HepG2 (cell line): ENCODE measurements around the gene PLD6. TPM values are rescaled to one million over a fixed set of nuclear protein-coding genes. Genes with fewer than 3 reads are reported as not detected.
"Not testable (repeated sequence)": the region's sequence is repeated elsewhere in the genome, so short reads cannot be mapped to it uniquely, and the experiment has no call there.

Source experiments
- ATAC-seq: fragments of 200-7000 bp; cut with Tn5 transposase; 3 replicates; pipeline ENCODE4 v1.9.1; 2020; ENCODE audit warnings: mild to moderate bottlenecking, moderate library complexity
- BruUV-seq: library from RNA; stranded (reverse); fragments of 400-500 nt; replicated peaks from 2 replicates; lab custom pipeline; 2021; lab: Mats Ljungman, UMichigan
- CTCF ChIA-PET: fragments of 300-600 bp; formaldehyde crosslinking; extraction: SDS; loops from one replicate; lab custom pipeline; 2021; ENCODE audit warnings: low total read pairs, inconsistent platforms, low intra/inter-chr PET ratio; lab: Yijun Ruan, JAX
- POLR2A ChIA-PET: fragments of 350-600 bp; sonication (Branson Sonifier 250); formaldehyde crosslinking; loops from one replicate; lab custom pipeline; 2020; ENCODE audit warnings: antibody characterized with exemption, inconsistent platforms; lab: Yijun Ruan, JAX
- DNase-seq: peaks from one replicate; pipeline ENCODE4 v3.0.0-alpha.2; 2015; ENCODE audit warnings: low spot score
- FAIRE-seq: peaks from 3 replicates; lab custom pipeline; 2011; peaks lifted over from hg19 to GRCh38; lab: Jason Lieb, UNC
- H2AFZ ChIP-seq: one replicate; pipeline ENCODE4 v1.6.1; 2011; ENCODE audit warnings: low read length, inconsistent platforms
- H3K27ac ChIP-seq: fragments of 300-600 bp; 3 replicates; pipeline ENCODE4 v1.8.0; 2011; ENCODE audit warnings: mixed run types, mild to moderate bottlenecking, mixed read lengths, low read length, inconsistent platforms; ENCODE audit not compliant: insufficient read depth; ENCODE audit errors: extremely low read length
- H3K27me3 ChIP-seq, 2 experiments: fragments of 200-600 bp in 1 of 2; 2 replicates in 1 of 2; 3 replicates in 1 of 2; pipeline versions ENCODE4 v1.6.0 to v1.8.0; 2011; ENCODE audit warnings: low read length in 2 of 2, mild to moderate bottlenecking in 2 of 2, moderate library complexity in 2 of 2, inconsistent platforms in 1 of 2; ENCODE audit not compliant: insufficient read depth in 2 of 2, control insufficient read depth in 1 of 2
- H3K36me3 ChIP-seq, 2 experiments: fragments of 200-600 bp in 1 of 2; replicated peaks in 1 of 2; 2 replicates in 1 of 2; 3 replicates in 1 of 2; pipeline versions ENCODE4 v1.5.1 to v1.8.0; 2011; ENCODE audit warnings: low read length in 2 of 2, inconsistent platforms in 1 of 2; ENCODE audit not compliant: insufficient read depth in 2 of 2, control insufficient read depth in 1 of 2
- H3K4me1 ChIP-seq: 2 replicates; pipeline ENCODE4 v1.5.1; 2012; ENCODE audit warnings: low read length, inconsistent platforms; ENCODE audit not compliant: insufficient read depth
- H3K4me2 ChIP-seq: 2 replicates; pipeline ENCODE4 v1.6.0; 2011; ENCODE audit warnings: low read depth, low read length, inconsistent platforms
- H3K4me3 ChIP-seq, 3 experiments: fragments of 200-600 bp in 1 of 3; sonication (generic), shearing (Covaris generic) in 1 of 3; replicated peaks in 1 of 3; 2 replicates each; pipeline ENCODE4 v1.5.1; 2011 to 2016; ENCODE audit warnings: low read length in 3 of 3, inconsistent platforms in 2 of 3, low read depth in 2 of 3, mild to moderate bottlenecking in 2 of 3, control low read depth in 1 of 3, mixed read lengths in 1 of 3; ENCODE audit not compliant: insufficient read depth in 1 of 3
- H3K79me2 ChIP-seq: one replicate; pipeline ENCODE4 v1.6.1; 2011; ENCODE audit warnings: low read length, inconsistent platforms; ENCODE audit not compliant: insufficient read depth
- H3K9ac ChIP-seq: 2 replicates; pipeline ENCODE4 v1.6.0; 2011; ENCODE audit warnings: mild to moderate bottlenecking, low read depth, low read length, inconsistent platforms; ENCODE audit not compliant: insufficient read depth
- H3K9me3 ChIP-seq: 2 replicates; pipeline ENCODE4 v1.5.1; 2012; ENCODE audit warnings: mild to moderate bottlenecking, low read length
- H4K20me1 ChIP-seq: 2 replicates; pipeline ENCODE4 v1.6.0; 2011; ENCODE audit warnings: inconsistent platforms, mild to moderate bottlenecking, low read length, moderate library complexity; ENCODE audit not compliant: insufficient read depth
- FOXO4 ChIP-seq: sonication (generic); formaldehyde crosslinking; conservative IDR thresholded peaks from 2 replicates; pipeline ENCODE4 v1.8.1; 2023; ENCODE audit warnings: missing genetic modification reagents
- JARID2 ChIP-seq: sonication (generic); formaldehyde crosslinking; IDR thresholded peaks from 2 replicates; pipeline ENCODE4 v1.8.1; 2023; ENCODE audit warnings: missing genetic modification reagents, inconsistent platforms; ENCODE audit not compliant: insufficient replicate concordance
- NR2F1 ChIP-seq, 2 experiments: fragments of 450-650 bp in 1 of 2; formaldehyde crosslinking in 1 of 2; IDR thresholded peaks; 2 replicates each; pipeline versions ENCODE4 v1.5.0 to v1.6.1; 2016 to 2020; ENCODE audit warnings: mild to moderate bottlenecking in 1 of 2, missing compliant biosample characterization in 1 of 2, missing genetic modification reagents in 1 of 2, moderate library complexity in 1 of 2
- NR3C1 ChIP-seq: sonication (generic); formaldehyde crosslinking; IDR thresholded peaks from 2 replicates; pipeline ENCODE4 v1.4.0; 2020; ENCODE audit warnings: missing genetic modification reagents
- PBX2 ChIP-seq: IDR thresholded peaks from 2 replicates; pipeline ENCODE4 v1.6.1; 2016; ENCODE audit warnings: control low read depth
- SALL2 ChIP-seq: sonication (generic); formaldehyde crosslinking; IDR thresholded peaks from 2 replicates; pipeline ENCODE4 v1.8.1; 2023; ENCODE audit warnings: mild to moderate bottlenecking, missing genetic modification reagents, inconsistent platforms
- TARDBP ChIP-seq: sonication (generic); formaldehyde crosslinking; IDR thresholded peaks from 2 replicates; pipeline ENCODE4 v1.8.0; 2022; ENCODE audit warnings: mild to moderate bottlenecking, missing genetic modification reagents
- ZMAT5 ChIP-seq: sonication (generic); formaldehyde crosslinking; IDR thresholded peaks from 2 replicates; pipeline ENCODE4 v1.5.0; 2020; ENCODE audit warnings: mild to moderate bottlenecking, low read depth, missing genetic modification reagents, borderline replicate concordance
- ZNF264 ChIP-seq: sonication (generic); formaldehyde crosslinking; IDR thresholded peaks from 2 replicates; pipeline ENCODE4 v1.4.0; 2020; ENCODE audit warnings: missing genetic modification reagents
- ZNF549 ChIP-seq: sonication (generic); formaldehyde crosslinking; IDR thresholded peaks from 2 replicates; pipeline ENCODE4 v1.5.0; 2020; ENCODE audit warnings: missing genetic modification reagents
- WGBS: methylation state at CpG from one replicate; pipeline ENCODE4 v1.1.6; 2017; ENCODE audit warnings: low lambda C conversion rate; 5-methylcytosine and 5-hydroxymethylcytosine counted together
- in situ Hi-C: cut with HindIII; loops from 2 replicates; pipeline ENCODE4 v1.10.0; 2017; ENCODE audit warnings: low pct_unique_long_range_greater_than_20kb; ENCODE audit not compliant: extremely low pct_ligation_motif_present
- intact Hi-C: fragments of 100-400 bp; cut with micrococcal nuclease; formaldehyde crosslinking; loops from one replicate; pipeline ENCODE4 v1.10.0; 2022; ENCODE audit not compliant: unreplicated experiment
- polyA plus RNA-seq, 8 experiments: library from polyadenylated mRNA; depleted of rRNA in 3 of 8; stranded (reverse) in 7 of 8; unstranded in 1 of 8; fragments of >200 nt; fragmentation: Illumina TruSeq in 4 of 8; extraction: Trizol in 4 of 8; gene quantifications; 2 replicates each; pipeline versions ENCODE4 v1.2.1 to v1.2.3, GENCODE V29; 2011 to 2016; ENCODE audit warnings: low read depth in 4 of 8, missing spikeins in 1 of 8, mixed read lengths in 1 of 8; ENCODE audit not compliant: insufficient read depth in 1 of 8
- total RNA-seq, 5 experiments: library from RNA; depleted of rRNA; stranded (reverse); fragments of >200 nt; fragmentation: Illumina TruSeq; extraction: Trizol; gene quantifications; 2 replicates each; pipeline ENCODE4 v1.2.3, GENCODE V29; 2016; ENCODE audit warnings: low read depth in 1 of 5

The PLD6 gene
- total and polyA plus RNA-seq, 2 of the 13 experiments (the other 11 are each of a cell fraction or from before 2014, with no cell fraction given): 5.2 to 11.4 TPM

GRCh38 chr17:17206124-17206912 is at the start of gene PLD6 (continued):
- TF ChIP-seq FOXO4 (CRISPR knock-in tag): 0 out of 2 replicates have a peak, but pooled peaks have one; percentile 98
- TF ChIP-seq ZMAT5: no peak

- POLR2A ChIA-PET, H3K9me3 ChIP-seq, CTCF ChIA-PET, in situ Hi-C loops, H3K79me2 ChIP-seq, H3K4me3 ChIP-seq, ATAC-seq, H3K27ac ChIP-seq, BruUV-seq, H3K4me1 ChIP-seq, intact Hi-C loops, H4K20me1 ChIP-seq, DNase-seq, H3K27me3 ChIP-seq, H2AFZ ChIP-seq, H3K9ac ChIP-seq, FAIRE-seq, H3K4me2 ChIP-seq: not testable (repeated sequence)
- 95% methylated on average over 11 of the region's 11 CpGs for WGBS
- peaks cover 19 to 56% of the 10 kb centered on the region in 2 experiments for H3K36me3 ChIP-seq
Measured at GRCh38 chr17:17255689-17256088, 49.6 kb upstream of the PLD6 start.

- H3K79me2 ChIP-seq: no peaks in the 10 kb centered on the region
- H2AFZ ChIP-seq: no peak overlapping the region
- ChIA-PET CTCF (no interaction called here), POLR2A (interaction anchor here (1.0 kb wide), 1 partner anchor 17 kb away, joined by 3 read pairs; the partner anchor contains the start of gene FLCN)
- H3K4me3 ChIP-seq: no peak overlapping the region
- ATAC-seq (no peak), DNase-seq (no peak), FAIRE-seq (no peak)
- H3K27ac ChIP-seq: no peak overlapping the region
- no TSS peak for BruUV-seq
- H3K9me3 ChIP-seq: no peaks in the 10 kb centered on the region
- no peaks in the 10 kb centered on the region for H4K20me1 ChIP-seq
- no peaks in the 10 kb centered on the region for H3K4me1 ChIP-seq
- no peaks in the 10 kb centered on the region for H3K27me3 ChIP-seq
- peaks cover 11 to 40% of the 10 kb centered on the region in 2 experiments for H3K36me3 ChIP-seq
- intact Hi-C loops: no loop called here
- no peak overlapping the region for H3K4me2 ChIP-seq
- in situ Hi-C loops: no loop called here
- WGBS: 95% methylated on average over 3 of the region's 3 CpGs
- H3K9ac ChIP-seq: no peak overlapping the region
- TF ChIP-seq SALL2 (CRISPR knock-in tag) (no peak), JARID2 (no peak), ZNF549 (CRISPR knock-in tag) (no peak), NR2F1 (CRISPR knock-in tag; IDR thresholded peaks at IDR 0.05) (no peak), ZNF264 (CRISPR knock-in tag) (no peak), TARDBP (CRISPR knock-in tag) (no peak), NR3C1 (CRISPR knock-in tag) (no peak), PBX2 (CRISPR knock-in tag) (no peak)
Measured at GRCh38 chr17:17254036-17254435, 47.9 kb upstream of the PLD6 start.
